A549 (cell line): ENCODE measurements around the gene CCRL2. TPM values are rescaled to one million over a fixed set of nuclear protein-coding genes. Genes with fewer than 3 reads are reported as not detected.

Experiments used
- ATAC-seq, 2 experiments: fragments of 200-7000 bp in 1 of 2; fragments of >200 bp in 1 of 2; cut with Nextera tagmentation in 1 of 2; cut with Tn5 transposase in 1 of 2; 3 replicates each; pipeline versions ENCODE4 v1.8.0 to v1.9.1; 2018 to 2020; ENCODE audit warnings: mild to moderate bottlenecking in 1 of 2, moderate library complexity in 1 of 2
- CTCF ChIA-PET: fragments of 300-600 bp; sonication (Branson Sonifier 250); formaldehyde crosslinking; extraction: SDS; loops from one replicate; lab custom pipeline; 2021; ENCODE audit warnings: antibody characterized with exemption, inconsistent platforms; lab: Yijun Ruan, JAX
- POLR2A ChIA-PET: fragments of 350-600 bp; formaldehyde crosslinking; extraction: SDS; loops from one replicate; lab custom pipeline; 2021; ENCODE audit warnings: antibody characterized with exemption, inconsistent platforms; lab: Yijun Ruan, JAX
- DNase-seq, 2 experiments: peaks; one replicate each; pipeline versions ENCODE4 v3.0.0 to v3.0.0-alpha.2; 2011 to 2016; ENCODE audit warnings: low read depth in 1 of 2, low spot score in 1 of 2
- FAIRE-seq: peaks from 2 replicates; lab custom pipeline; 2011; peaks lifted over from hg19 to GRCh38; lab: Jason Lieb, UNC
- H3K27ac ChIP-seq, 2 experiments: fragments of >200 bp; sonication (Bioruptor Twin); formaldehyde crosslinking; 3 replicates each; pipeline ENCODE4 v1.5.1; 2016 to 2017
- H3K4me1 ChIP-seq: fragments of >200 bp; sonication (Bioruptor Twin); formaldehyde crosslinking; 3 replicates; pipeline ENCODE4 v1.6.1; 2016
- H3K4me2 ChIP-seq: fragments of >200 bp; sonication (Bioruptor Twin); formaldehyde crosslinking; 3 replicates; pipeline ENCODE4 v1.6.1; 2016
- H3K4me3 ChIP-seq: fragments of >200 bp; sonication (Bioruptor Twin); formaldehyde crosslinking; 3 replicates; pipeline ENCODE4 v1.5.1; 2016
- H3K9me3 ChIP-seq: fragments of >200 bp; sonication (Bioruptor Twin); formaldehyde crosslinking; 3 replicates; pipeline ENCODE4 v1.6.1; 2016
- CTCF ChIP-seq: fragments of >200 bp; sonication (Bioruptor Twin); formaldehyde crosslinking; IDR thresholded peaks from 3 replicates; pipeline ENCODE4 v1.5.1; 2016
- EHF ChIP-seq: fragments of 250-450 bp; sonication (Bioruptor Pico); IDR thresholded peaks from 2 replicates; pipeline ENCODE4 v1.5.0; 2020; ENCODE audit warnings: mild to moderate bottlenecking
- ESRRA ChIP-seq: fragments of 150-350 bp; IDR thresholded peaks from 2 replicates; pipeline ENCODE4 v1.6.1; 2014; ENCODE audit warnings: mild to moderate bottlenecking, low read length, borderline replicate concordance
- FOXS1 ChIP-seq: fragments of 250-450 bp; sonication (Bioruptor Pico); IDR thresholded peaks from 2 replicates; pipeline ENCODE4 v1.5.0; 2020; ENCODE audit warnings: mild to moderate bottlenecking, moderate library complexity
- GATA3 ChIP-seq: IDR thresholded peaks from 2 replicates; pipeline ENCODE4 v1.6.1; 2012; ENCODE audit warnings: borderline replicate concordance
- HES2 ChIP-seq: fragments of >200 bp; sonication (Bioruptor Twin); formaldehyde crosslinking; IDR thresholded peaks from 2 replicates; pipeline ENCODE4 v1.6.1; 2016
- HMGXB4 ChIP-seq: fragments of 250-450 bp; sonication (Bioruptor Pico); IDR thresholded peaks from 2 replicates; pipeline ENCODE4 v1.5.0; 2021; ENCODE audit warnings: mild to moderate bottlenecking, moderate library complexity, borderline replicate concordance
- HOXB13 ChIP-seq: fragments of 250-450 bp; sonication (Bioruptor Pico); IDR thresholded peaks from 2 replicates; pipeline ENCODE4 v1.5.0; 2020; ENCODE audit warnings: low read depth, mild to moderate bottlenecking, moderate library complexity
- JUNB ChIP-seq: fragments of >200 bp; sonication (Bioruptor Twin); formaldehyde crosslinking; IDR thresholded peaks from 2 replicates; pipeline ENCODE4 v1.6.1; 2016
- MAFK ChIP-seq: fragments of 450-650 bp; IDR thresholded peaks from 2 replicates; pipeline ENCODE4 v1.6.1; 2014; ENCODE audit not compliant: partially characterized antibody
- NR3C1 ChIP-seq: fragments of >200 bp; sonication (Bioruptor Twin); formaldehyde crosslinking; IDR thresholded peaks from 3 replicates; pipeline ENCODE4 v1.6.1; 2017
- POLR2A ChIP-seq: IDR thresholded peaks from 2 replicates; pipeline ENCODE4 v1.6.1; 2012; ENCODE audit warnings: mild to moderate bottlenecking, low read length
- RAD21 ChIP-seq, 2 experiments: fragments of >200 bp in 1 of 2; sonication (Bioruptor Twin) in 1 of 2; formaldehyde crosslinking in 1 of 2; IDR thresholded peaks in 1 of 2; conservative IDR thresholded peaks in 1 of 2; 2 replicates in 1 of 2; 3 replicates in 1 of 2; pipeline ENCODE4 v1.6.1; 2012 to 2018; ENCODE audit warnings: inconsistent platforms in 1 of 2
- RFX5 ChIP-seq: fragments of 450-650 bp; IDR thresholded peaks from 2 replicates; pipeline ENCODE4 v1.7.1; 2014; ENCODE audit warnings: antibody characterized with exemption, mild to moderate bottlenecking, moderate library complexity
- SMC3 ChIP-seq: fragments of >200 bp; sonication (Bioruptor Twin); formaldehyde crosslinking; IDR thresholded peaks from 3 replicates; pipeline ENCODE4 v1.6.1; 2018; ENCODE audit warnings: inconsistent platforms
- ZNF302 ChIP-seq: fragments of 250-450 bp; sonication (Bioruptor Pico); IDR thresholded peaks from 2 replicates; pipeline ENCODE4 v1.9.0; 2021; ENCODE audit warnings: inconsistent platforms, mild to moderate bottlenecking, moderate library complexity
- WGBS: methylation state at CpG from one replicate; pipeline ENCODE4 v1.1.6; 2017; ENCODE audit errors: missing lambda C conversion rate; 5-methylcytosine and 5-hydroxymethylcytosine counted together
- polyA plus RNA-seq, 4 experiments: library from polyadenylated mRNA; depleted of rRNA in 3 of 4; stranded (reverse); fragments of >200 nt; fragmentation: RNase III in 1 of 4; extraction: RNeasy Plus Mini Kit Qiagen cat#74134 plus additional on column Dnase treatment in 1 of 4; gene quantifications; 2 replicates in 3 of 4; 3 replicates in 1 of 4; pipeline ENCODE4 v1.2.3, GENCODE V29; 2011 to 2017
- TF ChIP-seq, protein P1 (sequence below): IDR thresholded peaks from 2 replicates; pipeline ENCODE4 v1.6.1; 2012
- TF ChIP-seq, protein P2 (sequence below): fragments of 150-350 bp; IDR thresholded peaks from 2 replicates; pipeline ENCODE4 v1.6.1; 2014; ENCODE audit warnings: low read depth, mild to moderate bottlenecking, low read length

Gene CCRL2
- polyA plus RNA-seq, 2 of the 4 experiments (the other 2 are of a cell fraction), result not detected

DNA sequence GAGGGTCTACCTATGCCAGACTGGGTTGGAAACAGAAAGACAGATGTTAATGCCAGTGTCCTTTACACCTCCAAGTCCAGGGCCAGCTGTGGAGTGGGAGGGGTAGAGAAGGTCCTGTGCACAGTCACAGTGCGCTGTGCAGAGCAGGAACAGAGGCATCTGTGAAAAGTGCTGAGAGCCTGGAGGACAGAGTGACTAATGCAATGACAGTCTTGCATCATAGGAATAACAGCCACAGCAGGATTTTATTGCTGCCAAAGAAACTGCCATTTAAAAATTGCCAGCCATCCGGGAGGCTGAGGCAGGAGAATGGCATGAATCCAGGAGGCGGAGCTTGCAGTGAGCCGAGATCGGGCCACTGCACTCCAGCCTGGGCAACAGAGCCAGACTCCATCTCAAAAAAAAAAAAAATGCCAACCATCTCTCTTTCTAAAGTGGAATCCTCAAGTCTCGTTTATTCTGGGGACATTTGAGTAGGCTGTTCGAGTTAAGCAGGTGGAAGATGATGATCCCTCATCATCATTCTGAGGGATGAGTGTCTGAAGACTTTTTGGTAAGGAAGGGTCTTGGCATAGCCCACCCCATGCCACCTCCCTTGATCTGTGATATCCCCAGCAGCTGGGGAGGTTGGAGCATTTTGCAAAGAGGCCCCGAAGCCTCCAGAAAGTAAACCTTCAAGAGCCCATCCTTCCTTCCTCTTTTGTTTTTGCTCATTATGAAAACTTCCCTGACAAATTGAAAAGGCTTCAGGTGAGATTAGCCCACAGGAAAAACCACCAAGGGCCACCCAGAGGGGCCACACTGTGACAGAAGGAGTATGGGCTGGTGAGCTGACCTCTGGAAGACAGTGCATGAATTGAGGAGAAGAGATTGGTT is 45.4 kb upstream of the CCRL2 start:
- H3K4me3 ChIP-seq, result no peak overlapping the region
- POLR2A ChIA-PET, result no interaction called here
- 21% methylated on average over 8 of the region's 8 CpGs for WGBS
- no peak for FAIRE-seq
- no peak for ATAC-seq
- H3K9me3 ChIP-seq, result no peaks in the 10 kb centered on the region; the same call in 2 of the 3 replicates
- H3K4me2 ChIP-seq, result no peak overlapping the region
- CTCF ChIA-PET, result no interaction called here
- no peaks in the 10 kb centered on the region for H3K4me1 ChIP-seq
- H3K27ac ChIP-seq, result no peak overlapping the region
- no peak for TF ChIP-seq FOXS1 (CRISPR knock-in tag)
- TF ChIP-seq, protein P1, sequence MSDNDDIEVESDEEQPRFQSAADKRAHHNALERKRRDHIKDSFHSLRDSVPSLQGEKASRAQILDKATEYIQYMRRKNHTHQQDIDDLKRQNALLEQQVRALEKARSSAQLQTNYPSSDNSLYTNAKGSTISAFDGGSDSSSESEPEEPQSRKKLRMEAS, result no peak
- no peak for TF ChIP-seq MAFK
- no peak for DNase-seq

DNA sequence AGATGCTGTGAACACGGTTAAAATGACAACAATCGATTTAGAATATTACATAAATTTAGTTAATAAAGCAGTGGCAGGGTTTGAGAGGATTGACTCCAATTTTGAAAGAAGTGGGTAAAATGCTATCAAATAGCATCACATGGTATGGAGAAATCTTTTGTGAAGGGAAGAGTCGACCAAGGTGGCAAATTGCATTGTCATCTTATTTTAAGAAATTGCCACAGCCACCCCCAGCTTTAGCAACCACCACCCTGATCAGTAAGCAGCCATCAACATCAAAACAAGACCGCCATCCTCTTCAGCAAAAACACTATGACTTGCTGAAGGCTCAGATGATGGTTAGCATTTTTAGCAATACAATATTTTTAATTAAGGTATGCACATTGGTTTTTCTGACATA is 42.0 kb upstream of the CCRL2 start:
- DNase-seq (no peak), ATAC-seq (no peak), FAIRE-seq (no peak)
- Histone ChIP-seq H3K4me1 (no peaks in the 10 kb centered on the region), H3K9me3 (no peaks in the 10 kb centered on the region; the same call in 2 of the 3 replicates), H3K4me2 (no peak overlapping the region), H3K4me3 (no peak overlapping the region), H3K27ac (no peak overlapping the region)
- WGBS, result 27% methylated on average over 4 of the region's 4 CpGs
- ChIA-PET POLR2A (no interaction called here), CTCF (interaction anchor here (1.3 kb wide), 1 partner anchor 13 kb away, joined by 3 read pairs; no protein-coding TSS in a partner anchor)
- TF ChIP-seq RAD21 (conservative IDR thresholded peaks at IDR 0.05 in 1 of 2, IDR thresholded peaks at IDR 0.05 in 1 of 2) (no peak), JUNB (no peak), GATA3 (no peak), HES2 (no peak), EHF (CRISPR knock-in tag) (no peak), CTCF (no peak), HOXB13 (CRISPR knock-in tag) (no peak), RFX5 (no peak), SMC3 (no peak)
- TF ChIP-seq, protein P1, result no peak

GRCh38 chr3:46365737-46366524 is 41.1 kb upstream of the CCRL2 start:
- no peak for FAIRE-seq
- H3K4me1 ChIP-seq, result no peaks in the 10 kb centered on the region
- ATAC-seq, result no peak
- 13% methylated on average over 5 of the region's 5 CpGs for WGBS
- no peak overlapping the region for H3K4me3 ChIP-seq
- ChIA-PET POLR2A (no interaction called here), CTCF (interaction anchor here (1.1 kb wide), 1 partner anchor 12 kb away, joined by 4 read pairs; no protein-coding TSS in a partner anchor)
- H3K9me3 ChIP-seq, result no peaks in the 10 kb centered on the region; the same call in 2 of the 3 replicates
- DNase-seq, result no peak
- H3K27ac ChIP-seq, result no peak overlapping the region
- H3K4me2 ChIP-seq, result no peak overlapping the region
- TF ChIP-seq ZNF302 (CRISPR knock-in tag) (no peak), POLR2A (no peak), HES2 (no peak), ESRRA (no peak), JUNB (no peak), HMGXB4 (CRISPR knock-in tag) (no peak), NR3C1 (no peak)
- TF ChIP-seq, protein P2, sequence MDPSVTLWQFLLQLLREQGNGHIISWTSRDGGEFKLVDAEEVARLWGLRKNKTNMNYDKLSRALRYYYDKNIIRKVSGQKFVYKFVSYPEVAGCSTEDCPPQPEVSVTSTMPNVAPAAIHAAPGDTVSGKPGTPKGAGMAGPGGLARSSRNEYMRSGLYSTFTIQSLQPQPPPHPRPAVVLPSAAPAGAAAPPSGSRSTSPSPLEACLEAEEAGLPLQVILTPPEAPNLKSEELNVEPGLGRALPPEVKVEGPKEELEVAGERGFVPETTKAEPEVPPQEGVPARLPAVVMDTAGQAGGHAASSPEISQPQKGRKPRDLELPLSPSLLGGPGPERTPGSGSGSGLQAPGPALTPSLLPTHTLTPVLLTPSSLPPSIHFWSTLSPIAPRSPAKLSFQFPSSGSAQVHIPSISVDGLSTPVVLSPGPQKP, result no peak
